Kasumi-1 (cell line): ENCODE results near the gene CALML3.
"Not testable (repeated sequence)": the region's sequence is repeated elsewhere in the genome, so short reads cannot be mapped to it uniquely, and the experiment has no call there.

ENCODE experiments used
- DNase-seq, 2 experiments: peaks; one replicate each; lab custom pipeline; 2025; lab: John Stamatoyannopoulos, UW

CALML3 gene

GRCh38 chr10:5553400-5554170 is 28.8 kb downstream of the CALML3 start:
- DNase-seq: no peak

DNA sequence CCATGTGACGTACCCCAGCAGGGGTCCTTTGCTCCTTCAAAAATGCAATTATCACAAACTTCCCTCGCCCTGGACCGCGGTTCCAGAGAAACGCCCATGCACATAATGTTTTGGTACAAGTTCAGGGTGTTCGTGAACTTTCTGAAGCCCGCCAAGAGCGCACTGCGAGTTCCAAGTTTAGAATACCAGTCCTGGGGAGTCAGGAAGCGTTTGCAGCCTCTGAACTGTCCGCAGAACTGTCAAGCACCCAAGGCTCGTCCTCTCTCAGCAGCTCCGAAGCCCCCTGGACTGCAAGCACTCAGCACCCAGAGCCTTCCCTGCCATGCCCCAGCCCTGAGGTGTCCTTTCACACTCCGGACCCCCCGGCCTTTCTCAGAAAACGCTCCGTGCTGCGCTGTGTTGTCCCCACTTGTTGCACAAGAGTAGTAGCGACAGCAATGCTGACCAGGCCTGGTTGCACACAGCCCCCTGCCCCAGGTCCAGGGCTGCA is 30.3 kb downstream of the CALML3 start:
- DNase-seq: no peak

DNA sequence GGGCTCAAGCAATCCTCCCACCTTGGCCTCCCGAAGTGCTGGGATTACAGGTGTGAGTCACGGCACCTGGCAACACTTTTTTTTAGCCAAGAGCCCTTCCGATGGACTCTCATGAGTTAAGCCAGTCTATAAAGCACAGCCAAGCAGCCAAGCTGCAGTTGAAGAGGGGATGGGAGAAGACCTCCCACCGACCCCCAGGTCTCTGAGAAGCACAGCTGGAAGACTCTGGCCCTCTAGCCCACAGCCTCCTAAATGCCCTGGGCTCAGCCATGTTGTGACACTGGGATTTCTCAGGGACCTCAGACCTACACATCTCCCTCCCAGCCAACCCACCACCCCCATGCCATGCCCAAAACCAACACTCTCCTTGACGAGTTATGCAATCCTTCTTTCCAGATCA is 31.1 kb downstream of the CALML3 start:
- DNase-seq: no peak

DNA sequence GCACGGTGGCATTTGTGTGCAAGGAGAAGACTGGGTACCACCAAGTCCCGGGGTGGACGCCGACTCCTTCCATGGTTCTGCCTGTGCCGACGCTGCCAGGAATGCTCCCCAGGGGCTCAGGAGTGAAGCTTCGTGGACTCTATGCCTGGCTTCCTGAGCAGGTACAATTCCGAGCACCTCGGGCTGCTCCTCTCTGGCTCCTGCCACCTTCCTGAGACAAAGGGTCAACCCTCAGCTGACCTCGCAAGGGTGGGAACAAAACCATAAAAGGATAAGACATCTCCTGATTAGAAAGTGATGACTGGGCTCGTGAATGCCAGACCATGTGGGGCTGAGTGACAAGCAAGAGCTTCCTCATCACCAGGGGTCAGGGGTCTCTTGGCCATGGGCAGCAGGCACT is 31.8 kb downstream of the CALML3 start:
- no peak for DNase-seq

GRCh38 chr10:5557040-5557721 is 32.4 kb downstream of the CALML3 start:
- no peak for DNase-seq

GRCh38 chr10:5557799-5558771 is 33.3 kb downstream of the CALML3 start:
- DNase-seq: no peak

- not testable (repeated sequence) for DNase-seq
Measured at GRCh38 chr10:5559022-5559421, 34.3 kb downstream of the CALML3 start.

GRCh38 chr10:5559642-5560141 is 34.9 kb downstream of the CALML3 start:
- no peak for DNase-seq

DNA sequence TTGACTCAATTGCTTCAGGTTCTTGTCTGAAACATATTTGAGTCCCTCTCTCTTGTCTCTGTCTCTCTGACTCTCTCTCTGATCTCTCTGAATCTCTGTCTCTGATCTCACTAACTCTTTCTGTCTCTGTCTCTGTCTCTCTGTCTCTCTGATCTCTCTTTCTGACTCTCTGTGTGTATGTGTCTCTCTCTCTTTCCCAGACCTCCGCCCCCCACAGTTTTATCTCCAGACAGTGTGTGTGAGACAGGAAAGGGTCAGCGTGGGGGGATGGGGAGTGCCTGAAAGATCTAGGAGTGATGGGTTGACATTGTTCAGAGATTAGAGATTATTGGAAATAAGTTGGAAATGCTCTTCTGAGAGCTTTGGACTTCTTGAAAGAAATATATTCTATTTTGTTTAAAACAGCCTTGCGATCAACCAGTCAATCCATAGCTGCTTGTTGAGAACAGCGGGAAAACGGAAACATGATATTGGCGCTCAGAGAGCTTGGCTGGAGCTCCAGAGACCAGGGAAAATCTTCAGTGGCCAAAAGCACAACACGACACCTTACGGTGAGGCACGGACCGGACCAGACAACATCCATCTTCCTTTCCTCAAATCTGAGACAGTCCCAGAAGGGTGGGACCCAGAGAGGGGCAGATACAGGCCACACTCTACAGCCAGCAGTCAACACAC is 35.5 kb downstream of the CALML3 start:
- DNase-seq: no peak

DNA sequence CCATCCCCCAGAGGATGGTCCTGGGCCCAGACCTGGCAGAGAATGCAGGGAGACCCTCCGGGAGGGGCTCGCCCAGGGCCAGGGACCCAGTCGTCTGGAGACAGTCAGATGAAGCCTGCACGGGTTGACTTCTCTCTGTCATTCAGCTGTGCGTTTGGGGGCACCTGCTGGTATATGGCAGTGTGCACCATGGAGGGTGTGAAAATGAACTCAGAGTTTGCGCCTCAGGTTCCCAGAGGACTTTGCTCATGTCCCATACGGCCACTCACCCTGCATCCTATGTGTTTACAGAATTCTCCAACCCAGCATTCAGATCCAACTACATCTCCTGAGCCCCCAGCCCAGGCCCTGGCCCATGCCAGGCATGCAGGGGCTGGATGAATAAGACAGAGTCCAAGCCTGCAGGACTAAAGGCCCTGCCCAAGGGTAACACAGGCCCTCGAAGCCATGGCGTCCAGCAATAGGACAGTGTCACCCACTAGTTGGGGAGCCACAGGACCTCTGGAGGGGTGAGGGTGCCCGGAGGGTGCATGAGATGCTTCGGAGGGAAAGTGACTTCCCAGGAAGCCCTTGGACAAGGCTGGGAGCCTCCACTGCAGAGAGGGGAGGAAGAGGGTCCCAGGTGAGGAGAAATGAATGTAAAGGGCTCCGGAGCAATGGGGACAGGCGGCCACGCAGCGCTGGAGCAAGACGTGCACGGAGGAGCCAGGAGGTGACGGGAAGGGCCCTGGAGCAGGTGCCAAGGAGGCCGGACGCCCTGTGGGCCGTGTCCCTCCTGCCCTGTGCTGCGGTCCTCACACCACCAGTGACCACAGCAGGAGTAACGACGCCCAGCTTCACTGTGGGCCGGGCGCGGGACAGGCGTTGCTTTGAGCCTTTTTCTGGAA is 36.3 kb downstream of the CALML3 start:
- DNase-seq: no peak

DNA sequence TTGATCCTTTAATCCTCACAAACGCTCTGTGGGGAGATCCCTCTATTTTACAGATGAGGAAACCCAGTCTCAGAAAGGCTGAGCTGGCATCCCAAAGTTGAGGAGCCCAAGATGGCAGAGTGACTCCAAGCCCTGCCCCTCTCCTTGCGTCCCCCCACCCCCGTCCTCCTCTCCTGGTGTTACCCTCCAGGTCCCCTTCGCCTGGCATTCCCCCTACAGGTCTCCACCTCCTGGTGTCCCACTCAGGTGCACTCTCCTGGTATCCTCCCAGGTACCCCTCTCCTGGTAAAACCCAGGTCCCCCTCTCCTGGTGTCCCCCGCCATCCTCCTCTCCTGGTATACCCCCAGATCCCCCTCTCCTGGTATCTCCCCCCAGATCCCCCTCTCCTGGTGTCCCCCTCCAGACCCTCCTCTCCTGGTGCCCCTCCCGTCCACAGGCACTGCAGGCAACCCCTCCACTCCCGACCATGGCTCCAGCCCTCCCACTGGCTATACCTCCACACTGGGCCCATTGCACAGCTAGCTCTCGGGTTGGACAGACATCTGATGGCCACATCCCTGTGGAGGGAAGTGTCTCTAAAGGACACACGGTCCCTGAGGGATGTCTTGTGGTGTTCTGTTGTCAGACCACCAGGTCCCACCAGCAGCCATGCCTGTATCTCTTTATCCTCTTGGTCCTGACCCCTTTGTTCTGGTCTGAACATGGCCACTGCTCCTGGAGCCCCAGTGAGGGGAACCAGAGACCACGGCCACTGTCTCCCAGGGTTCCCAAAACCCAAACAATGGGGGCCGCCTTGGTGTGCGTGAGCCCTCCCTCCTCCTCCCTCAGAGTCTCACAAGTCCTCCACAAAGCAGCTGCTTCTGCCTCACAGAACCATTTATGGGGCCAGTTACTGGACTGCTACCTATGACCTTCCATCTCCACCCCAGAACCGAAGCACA is 37.2 kb downstream of the CALML3 start:
- no peak for DNase-seq

DNA sequence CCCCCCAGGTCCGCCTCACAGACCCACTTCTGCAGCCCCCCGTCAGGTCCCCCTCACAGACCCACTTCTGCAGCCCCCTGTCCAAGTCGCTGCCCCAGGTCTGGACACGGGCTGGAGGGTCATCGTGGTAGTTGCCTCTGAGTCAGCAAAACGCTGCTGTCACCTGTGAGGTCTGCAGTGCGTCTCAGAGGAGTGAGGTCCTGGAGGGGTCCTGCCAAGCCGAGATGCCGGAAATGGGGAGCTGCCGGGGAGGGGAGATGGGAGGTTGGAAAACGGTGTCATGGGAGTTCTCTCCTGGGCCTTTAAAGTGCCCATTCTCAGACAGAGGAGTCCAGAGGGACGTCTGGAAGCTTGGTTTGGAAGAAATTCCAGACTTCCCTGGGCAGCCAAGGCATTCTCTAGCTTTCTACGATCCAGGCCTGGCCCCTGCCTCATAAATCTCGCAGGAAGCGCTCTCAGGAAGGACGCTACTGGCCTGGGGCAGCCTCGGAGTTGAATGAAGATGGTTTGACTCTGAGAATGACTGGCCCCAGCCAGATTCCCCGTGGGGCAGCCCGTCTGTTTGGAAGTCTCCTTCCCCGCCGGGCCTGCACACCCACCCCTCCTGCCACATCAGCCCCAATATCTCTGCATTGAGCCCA is 38.7 kb downstream of the CALML3 start:
- no peak for DNase-seq

- DNase-seq: no peak
Measured at GRCh38 chr10:5563991-5564536, 39.3 kb downstream of the CALML3 start.

- DNase-seq: no peak
Measured at GRCh38 chr10:5564537-5565204, 39.9 kb downstream of the CALML3 start.

GRCh38 chr10:5565205-5565545 is 40.4 kb downstream of the CALML3 start:
- no peak for DNase-seq

GRCh38 chr10:5565671-5566581 is 41.2 kb downstream of the CALML3 start:
- DNase-seq: no peak

DNA sequence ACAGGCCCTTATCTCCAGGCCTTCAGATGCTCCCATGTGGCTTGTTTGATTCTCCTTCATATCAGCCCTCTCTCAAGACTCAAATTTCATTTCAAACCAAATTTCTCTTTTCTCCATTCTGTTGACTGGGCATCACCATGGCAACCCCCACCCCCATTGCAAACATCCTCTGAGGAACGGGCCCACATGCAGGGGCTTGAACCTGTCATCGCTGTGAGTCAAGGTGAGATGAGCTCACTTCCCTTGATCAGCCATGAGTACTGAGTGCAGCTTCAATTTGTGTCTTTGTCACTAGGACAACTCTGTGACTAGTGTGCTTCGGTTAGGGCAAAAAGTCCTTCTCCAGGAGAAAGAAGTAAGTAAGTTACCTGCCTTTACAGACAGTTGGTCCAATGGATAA is 41.9 kb downstream of the CALML3 start:
- no peak for DNase-seq
